NCI-H1436 (cell line): ENCODE data around the gene AGBL4.
A peak's percentile ranks its signal among the peaks of the same experiment; 100 is the strongest.

Experiments used
- DNase-seq: peaks from one replicate; lab custom pipeline; 2025; lab: John Stamatoyannopoulos, UW

The AGBL4 gene

DNA sequence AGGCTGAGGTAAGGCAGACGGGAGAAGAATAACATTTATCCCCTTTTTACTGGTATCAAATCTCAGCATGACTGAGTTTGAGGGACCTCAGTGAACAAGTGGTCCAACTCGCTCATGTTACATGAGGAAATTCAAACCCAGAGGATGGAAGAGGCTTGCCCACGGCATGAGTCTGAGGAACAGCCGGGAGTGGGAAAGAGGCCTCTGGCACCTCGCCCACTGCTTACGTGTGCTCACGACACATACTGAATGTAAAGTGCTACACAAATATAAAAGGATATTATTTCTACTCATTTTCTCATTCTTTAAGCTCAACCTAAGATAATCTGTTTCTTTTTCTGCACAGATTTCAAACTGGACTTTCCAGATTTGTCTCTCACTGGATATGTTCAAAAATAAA, 1261.8 kb downstream of the AGBL4 start:
- no peak for DNase-seq

DNA sequence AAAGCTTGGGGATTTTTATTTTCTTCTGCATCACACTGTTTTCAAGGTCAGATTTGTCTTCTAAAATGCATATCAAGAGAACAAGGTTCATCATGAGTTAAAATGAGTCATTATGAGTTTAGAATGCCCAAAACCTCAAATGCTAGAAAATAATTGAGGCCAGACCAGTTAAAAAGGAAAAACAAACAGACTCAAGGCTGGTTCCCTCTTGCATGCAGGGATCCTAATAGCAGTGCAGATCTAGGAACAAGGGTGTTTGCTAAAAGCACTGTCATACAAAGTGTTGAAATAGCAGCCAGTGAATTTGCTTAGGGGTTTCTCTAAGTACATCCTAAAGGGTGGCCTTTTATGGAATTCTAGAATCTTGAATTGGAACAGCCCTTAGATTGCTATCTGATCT, 1262.3 kb downstream of the AGBL4 start:
- DNase-seq: no peak

DNA sequence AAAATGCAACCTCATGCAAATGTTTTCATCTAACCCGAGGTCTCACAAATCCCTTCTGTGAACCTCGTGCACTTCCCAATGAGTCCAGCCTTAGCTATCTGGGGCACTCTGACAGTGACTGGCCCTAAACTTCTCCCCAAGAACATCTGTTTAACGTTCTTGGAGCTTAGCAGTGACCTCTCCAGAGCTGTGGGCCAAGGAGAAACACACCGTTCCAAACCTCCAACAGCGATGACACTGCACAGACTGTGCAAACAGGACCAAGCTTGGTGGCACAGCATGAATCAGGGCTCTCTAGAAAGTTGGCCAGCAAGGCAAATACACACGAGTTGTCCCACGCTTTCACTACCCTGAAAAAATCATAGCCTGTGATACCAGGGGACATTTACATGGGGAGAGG, 1262.9 kb downstream of the AGBL4 start:
- no peak for DNase-seq

DNA sequence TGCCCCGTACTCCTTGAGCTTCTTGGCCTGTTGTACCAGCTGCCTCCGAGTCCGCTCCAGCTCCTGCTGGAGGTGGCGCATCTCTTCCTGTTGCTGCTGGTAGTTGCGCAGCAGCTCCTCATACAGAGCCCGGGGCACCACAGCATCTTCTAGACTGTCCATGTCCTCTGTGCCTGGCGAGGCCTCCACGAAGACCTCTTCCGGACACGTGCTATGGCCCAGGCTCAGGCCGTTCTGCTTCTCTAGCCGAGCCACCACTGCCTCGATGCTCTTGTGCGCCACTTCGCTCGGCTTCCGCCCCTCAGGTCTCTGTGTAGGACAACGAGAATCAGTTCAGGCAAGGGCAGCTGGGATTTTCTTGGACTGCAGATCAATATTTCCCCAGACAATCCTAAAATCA, 1264.8 kb downstream of the AGBL4 start:
- no peak for DNase-seq

DNA sequence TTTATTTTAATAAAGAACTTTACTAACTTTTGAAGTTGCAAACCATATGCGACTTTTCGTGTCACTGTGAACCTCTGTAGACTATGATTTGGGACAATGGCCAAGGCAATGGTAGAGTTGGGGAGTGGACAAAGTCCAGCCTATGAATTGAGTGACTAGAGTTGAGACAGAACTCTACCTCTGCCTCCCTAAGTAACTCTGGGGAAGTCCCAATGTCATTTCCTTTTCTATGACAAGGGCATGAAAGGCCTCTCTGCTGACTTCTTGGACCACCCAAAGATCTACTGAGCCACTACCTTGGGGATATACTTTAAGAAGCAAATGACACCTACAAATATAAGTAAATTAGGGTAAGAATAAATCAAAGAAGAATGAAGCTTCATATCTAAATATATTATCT, 1266.4 kb downstream of the AGBL4 start:
- no peak for DNase-seq

DNA sequence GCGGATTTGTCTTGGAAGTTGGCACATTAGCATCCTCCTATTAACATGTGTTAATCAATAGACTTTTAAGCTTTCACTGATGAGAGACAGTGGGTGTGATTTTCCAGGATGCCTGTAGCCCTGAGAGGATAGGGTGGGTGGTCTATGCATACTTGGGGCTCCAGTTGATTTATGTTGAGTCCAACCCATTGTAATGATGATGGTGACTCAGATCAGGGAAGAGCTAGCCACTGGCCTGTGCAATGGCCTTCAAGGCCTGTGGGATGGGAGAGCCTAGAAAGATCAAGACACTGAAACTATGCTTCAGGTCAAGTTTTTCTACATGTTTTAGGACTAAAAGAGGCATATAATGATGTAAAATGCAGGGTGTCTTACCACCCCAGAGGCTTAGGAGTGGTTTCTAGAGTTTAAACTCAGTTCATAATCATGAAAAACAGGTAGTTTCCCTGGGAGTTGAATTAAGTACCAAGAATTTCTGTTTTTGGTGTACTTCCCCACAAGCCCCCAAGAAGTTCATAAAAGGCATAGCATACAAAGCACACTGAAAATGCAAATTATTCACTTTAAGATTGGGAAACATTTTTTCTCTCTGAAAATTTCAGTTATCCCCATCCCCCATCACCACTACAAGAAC, 1267.0 kb downstream of the AGBL4 start:
- DNase-seq: no peak

DNA sequence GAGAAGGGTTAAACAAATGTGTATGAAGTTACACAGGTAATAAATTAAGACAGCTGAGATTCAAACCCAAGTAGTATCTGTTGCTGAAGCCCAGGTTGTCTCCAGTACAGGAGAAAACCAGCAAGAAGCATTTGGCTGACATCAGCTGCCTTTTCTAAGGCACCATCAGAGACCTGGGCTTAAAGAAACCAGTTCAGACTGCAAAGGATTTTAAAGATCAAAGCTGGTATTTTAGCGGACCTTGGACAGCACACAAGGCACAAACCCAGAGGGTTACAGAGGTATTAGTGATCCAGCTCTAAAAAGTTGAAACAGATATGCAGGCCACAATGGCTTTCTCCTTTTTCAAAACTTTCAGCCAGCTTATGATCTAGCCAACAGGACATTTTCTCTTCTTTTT, 1270.5 kb downstream of the AGBL4 start:
- no peak for DNase-seq

DNA sequence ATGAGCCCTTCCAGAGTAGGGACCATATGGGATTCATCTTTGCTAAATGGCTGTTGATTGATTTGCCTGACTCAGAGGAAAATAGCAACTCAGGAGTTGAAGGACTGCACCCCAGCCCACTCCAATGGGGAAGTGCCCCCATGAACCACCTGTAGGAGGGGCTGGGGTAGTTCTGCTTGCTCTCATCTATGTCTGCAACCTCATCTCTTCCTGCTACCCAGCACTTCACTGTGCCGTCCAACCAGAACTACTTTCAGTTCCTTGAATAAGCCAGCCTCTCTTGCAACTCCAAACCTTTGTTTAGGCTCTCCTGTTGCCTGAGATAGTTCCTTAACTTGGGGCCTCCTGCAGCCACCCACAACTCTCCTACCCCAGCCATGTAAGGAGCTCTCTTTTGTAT, 1273.6 kb downstream of the AGBL4 start:
- no peak for DNase-seq

DNA sequence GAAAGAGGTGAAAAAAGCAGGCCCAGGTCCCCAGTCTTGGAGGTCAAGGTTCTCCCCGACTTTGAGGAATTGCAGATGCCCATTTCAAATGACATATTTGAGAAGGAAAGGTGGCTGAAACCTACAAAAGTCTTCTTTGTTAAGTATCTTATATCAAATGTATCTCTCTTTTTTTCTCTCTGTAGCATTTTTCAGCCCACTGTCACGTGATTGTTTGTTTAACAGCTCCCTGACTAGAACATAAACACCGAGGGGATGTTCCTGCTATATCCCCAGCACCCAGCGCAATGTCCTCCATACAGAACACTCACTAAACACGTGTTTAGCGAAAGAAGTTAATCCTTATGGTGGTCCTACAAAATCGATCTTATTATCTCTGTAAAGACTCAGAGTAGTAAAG, 1274.7 kb downstream of the AGBL4 start:
- DNase-seq: no peak

DNA sequence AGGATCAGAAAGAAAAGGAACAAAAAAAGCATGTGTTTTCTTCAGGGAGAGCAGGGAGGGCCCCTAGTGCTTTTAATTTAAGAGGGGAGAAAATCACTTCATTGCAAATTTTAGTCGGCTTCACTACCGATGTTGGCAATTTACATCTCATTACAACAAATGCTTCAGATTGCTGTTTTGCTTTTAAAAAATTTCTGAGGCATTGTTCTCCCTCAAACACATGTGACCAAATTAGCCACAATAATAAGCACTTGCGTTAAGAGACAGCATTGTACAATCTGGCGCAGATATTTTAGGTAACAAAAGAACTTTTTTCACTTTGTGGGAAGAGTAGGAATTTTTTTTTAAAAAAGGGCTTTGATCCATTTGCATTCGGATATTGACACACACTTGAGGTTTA, 1276.8 kb downstream of the AGBL4 start:
- peak; percentile 31 for DNase-seq

DNA sequence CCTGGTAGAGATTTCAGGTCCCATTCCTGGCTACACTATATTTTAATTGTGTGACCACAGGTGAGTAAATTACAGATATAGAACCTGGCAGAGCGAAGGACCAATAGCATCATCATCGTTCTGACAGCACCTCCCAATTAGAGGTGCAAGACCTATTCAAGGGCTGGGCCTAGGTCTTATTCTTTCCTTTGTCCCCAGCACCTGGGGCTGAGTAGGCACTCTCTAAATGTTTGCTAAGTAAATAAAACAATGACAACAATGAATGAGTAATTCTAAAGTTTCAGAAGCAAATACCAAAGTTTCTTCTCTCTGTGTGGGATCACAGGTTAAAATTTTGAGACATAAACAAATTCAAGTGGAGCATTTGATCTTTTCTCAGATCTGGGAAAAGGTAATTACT, 1279.7 kb downstream of the AGBL4 start:
- DNase-seq: no peak

DNA sequence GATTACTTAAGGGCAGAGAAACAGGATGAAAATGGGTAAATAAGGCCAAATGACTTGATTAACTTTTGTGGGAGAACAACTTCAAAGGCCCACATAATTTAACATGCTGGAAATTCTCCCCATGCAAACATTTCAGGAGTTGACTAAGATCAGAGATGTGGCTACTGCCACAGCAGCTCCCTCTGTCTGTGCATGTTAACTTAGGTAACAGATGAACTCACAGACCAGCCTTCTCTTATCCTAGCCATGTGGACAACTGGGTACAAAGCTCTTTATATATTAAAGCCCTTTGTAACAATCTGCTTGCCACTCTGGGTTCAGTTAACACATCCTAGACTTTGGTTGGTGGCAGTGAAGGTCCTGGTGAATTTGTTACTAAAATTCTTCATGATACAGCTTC, 1280.3 kb downstream of the AGBL4 start:
- DNase-seq: no peak

DNA sequence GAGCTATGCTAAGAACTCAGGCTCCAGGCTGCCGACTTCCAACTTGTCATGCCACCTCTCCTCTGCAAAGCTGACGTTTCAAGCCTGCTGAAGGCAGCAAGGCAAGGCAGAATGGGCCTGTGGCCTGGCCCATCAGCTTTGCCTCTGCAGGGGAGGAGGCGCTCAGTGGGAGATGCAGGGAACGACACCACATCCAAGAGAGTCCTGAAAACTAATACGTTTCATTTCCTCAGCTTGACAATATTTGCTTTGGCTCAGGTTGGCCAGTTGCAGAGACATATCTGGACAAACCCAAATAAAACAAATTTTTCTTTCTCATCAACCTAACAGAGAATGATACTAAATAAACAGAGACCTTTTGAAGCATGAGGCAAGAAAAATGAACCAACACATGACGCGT, 1282.4 kb downstream of the AGBL4 start:
- no peak for DNase-seq

DNA sequence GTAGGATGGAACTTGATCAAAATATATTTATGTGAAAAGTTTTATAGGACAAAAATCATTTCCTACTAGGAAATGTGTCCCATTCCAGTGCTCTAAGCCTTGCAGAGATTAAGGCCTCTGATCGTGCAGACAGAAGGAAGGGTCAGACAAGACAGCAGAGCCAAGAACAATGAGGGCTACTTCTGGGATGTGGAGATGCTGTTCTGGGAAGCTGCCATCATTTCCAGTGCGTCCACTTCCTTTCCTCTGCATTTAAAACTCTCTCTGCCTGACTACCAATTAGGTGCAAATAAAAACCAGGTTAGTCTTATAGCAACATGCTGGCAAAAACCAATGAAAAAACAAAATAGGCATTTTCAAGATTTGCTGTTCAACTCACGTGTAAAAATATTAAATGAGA, 1283.1 kb downstream of the AGBL4 start:
- DNase-seq: no peak

DNA sequence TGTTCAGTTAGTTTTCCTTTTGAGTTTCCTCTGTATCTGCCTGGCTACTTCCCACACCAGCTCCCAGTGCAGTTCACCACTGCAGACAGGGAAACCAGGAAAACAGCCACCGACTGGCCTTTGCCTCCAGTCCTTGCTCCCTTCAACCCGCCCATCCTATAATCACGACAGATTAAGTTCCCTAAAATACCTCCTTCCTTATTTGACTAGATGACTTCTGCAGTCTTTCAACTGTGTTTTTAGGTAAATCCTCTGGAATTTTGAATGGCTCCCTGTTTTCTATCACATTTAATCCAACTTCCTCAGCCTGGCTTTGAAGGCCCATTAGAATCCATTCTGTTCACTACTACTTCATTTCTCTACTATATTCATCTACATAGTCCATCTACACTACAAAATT, 1284.7 kb downstream of the AGBL4 start:
- no peak for DNase-seq

DNA sequence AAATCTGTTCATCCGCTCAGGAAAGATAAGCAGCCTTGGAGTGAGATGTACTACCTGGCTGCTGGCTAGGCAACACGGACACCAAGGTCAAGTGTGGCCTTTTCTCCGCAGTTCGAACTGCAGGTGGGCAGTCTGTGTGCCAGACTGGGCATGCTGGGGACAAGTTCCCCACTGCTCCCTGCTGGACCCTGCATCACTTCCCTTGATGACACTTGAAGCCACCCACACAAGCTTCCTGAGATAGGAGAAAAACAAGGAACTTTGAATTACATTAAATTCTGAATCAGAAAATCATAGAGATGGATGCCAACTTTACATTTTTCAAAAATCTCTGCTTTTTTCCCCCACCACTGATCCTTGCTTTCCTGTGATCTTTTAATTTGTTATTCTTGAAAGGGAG, 1285.4 kb downstream of the AGBL4 start:
- no peak for DNase-seq

DNA sequence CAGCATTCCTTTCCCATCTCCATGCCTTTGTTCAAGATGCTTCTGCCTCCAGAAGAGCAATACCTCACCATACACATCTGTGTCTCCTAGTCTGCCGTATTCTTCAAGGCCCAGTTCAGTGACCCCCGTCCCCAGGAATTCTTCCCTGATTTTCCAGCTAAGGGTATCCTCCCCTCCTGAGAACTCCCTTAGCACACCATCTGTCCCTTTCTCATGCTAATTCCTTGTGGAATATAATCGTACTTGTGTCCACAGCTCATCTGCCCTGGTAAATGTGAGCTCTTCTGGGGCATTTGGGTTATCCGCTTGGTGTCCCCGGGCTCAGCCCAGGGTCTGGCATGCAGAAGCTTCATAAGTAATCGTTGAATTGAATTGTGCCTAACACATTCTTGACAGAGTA, 1288.0 kb downstream of the AGBL4 start:
- no peak for DNase-seq

DNA sequence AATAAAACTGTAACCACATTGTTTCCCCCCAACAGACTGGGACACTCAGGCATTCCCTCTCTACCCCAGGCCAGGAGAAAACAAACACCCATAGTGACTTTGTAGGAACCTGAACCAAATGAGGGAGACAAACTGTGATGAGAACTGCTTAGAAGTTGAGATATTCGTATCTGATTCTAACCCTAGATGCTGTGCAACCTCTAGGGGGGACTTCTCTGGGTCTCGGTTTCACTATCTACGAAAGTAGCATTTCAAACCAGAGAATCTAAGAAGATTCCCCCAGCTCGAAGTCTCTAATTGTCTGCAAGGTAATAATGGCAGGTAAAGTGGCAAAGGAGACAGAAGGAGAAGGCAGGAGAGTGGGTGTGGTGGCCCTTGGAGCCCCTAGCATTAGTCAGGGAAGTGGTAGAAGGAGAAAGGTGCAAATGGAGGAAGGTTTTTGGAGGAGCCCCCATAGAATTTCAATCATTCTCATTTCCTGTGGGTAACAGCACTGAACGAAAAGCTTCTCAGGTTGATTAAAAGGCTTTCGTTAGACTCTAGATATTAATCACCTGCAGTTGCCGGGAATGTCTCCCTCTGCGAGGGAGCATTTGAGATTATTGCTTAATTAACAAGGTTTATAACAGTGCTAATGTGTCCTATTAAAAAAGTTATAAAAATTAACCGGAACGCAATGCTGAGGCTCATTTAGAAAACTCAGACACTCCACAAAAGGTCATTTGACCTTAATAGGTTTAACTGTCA, 1293.4 kb downstream of the AGBL4 start:
- DNase-seq: no peak

DNA sequence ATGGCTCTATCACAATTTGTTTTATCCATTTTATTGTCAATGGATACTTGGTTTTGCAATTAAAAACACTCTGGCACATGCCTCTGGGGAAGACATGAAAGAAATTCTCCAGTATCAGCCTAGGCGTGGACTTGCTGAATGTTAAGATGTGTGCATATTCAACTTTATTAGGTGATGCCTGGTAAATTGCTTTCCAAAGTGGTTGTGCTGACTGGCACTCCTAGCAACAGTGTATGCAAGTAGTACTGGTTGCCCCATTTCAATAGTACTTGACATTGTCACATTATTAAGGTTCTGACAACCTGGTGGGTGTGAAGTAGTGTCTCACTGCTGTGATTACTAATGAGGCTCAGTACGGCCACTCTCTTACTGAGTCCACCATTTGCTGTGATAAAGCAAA, 1295.2 kb downstream of the AGBL4 start:
- no peak for DNase-seq

DNA sequence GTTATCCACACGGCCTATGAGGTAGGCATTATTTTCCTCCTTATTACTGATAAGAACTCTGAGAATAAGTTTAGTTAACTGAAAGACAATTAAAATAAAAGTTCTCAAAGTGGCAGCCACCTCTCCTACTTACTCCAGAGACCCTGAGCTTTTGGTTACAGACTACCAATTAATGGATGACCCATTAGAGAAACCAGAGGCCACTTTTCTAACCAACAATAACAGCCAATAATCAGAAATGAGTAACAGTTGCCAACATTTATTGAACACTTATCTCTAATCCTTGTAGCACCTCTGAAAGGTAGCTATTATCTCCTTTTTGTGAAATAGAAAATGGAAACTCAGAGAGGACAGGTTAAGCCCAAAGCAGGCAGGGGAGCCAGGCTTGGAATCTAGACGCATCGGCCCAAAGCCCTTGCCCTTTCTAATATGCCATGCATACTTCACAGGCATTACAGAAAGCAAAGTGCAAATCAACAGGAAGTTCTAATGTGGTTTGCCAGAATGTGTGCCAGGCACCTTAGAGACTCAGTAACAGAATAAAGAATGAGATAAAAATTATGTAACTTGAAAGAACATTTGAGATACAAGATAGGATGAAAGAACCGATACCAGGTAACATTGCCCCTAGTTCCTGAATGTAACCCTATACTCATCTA, 1297.1 kb downstream of the AGBL4 start:
- DNase-seq: no peak

DNA sequence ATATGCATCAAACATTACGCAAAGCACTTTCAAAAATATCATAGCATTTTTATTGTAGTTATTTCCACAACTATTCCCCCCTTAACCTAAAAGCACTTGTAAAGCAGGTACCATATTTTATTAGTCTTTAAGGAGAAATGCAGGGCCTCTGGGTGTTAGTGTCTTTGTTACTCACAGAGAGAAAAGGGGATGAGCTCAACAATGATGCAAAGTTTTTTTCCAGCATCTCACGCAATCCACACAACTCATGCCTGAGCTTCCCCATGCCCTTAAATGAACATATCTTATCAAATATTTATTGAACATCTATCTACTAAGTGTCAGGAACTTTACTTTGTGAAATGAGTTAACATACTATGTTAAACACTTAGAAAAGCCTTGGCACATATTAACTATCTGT, 1297.6 kb downstream of the AGBL4 start:
- DNase-seq: no peak

DNA sequence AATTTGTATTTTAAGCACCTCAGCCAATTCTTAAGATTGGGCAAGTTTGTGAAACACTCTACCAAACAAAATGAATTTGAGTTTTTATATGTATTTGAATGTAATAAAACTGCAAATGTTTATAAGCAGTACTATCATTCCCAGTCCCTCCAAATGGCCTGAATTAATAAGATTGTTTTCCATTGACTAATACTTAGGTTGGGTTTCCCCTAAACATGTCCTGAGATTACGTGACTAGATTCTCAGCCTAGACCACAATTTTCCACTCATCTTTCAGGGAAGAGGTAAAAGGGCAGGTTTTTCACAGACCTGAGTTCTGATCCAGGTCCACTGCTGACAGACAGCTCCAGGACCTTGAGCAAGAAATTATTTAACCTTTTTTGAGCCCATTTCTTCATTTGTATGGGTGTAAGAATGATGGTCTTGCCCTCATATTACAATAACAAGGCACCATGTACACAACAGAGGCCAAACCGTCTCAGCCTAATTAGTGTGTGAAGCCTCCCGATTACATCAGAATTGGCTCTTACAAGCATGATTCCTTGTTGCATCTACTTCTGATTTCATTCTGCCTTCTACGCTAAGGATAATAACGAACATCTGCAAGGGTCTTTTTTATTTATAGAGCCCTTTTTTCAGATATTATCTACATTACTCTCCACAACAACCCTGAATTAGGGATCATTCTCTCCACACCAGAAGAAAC, 1298.3 kb downstream of the AGBL4 start:
- no peak for DNase-seq

DNA sequence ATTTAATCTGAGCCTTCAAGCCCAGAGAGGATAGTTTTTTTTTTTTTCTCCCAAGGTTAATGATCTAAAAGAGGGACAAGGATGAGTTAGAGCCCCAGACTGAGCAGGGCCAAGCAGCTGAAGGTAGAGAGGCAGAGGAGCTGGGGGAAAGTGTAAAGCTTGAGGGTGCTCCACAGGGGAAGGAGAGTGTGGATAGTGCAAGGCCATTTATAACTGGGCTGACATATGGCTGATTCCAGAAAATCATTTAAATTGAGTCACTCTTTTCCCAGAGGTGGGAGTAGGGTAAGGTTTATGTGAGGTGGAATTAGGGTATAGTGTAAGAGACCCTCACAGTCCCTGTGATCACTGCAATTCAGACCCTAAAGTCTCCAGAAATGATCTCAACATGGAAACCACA, 1302.8 kb downstream of the AGBL4 start:
- no peak for DNase-seq
